ENCODE measurements around the gene FAR2.

DNA sequence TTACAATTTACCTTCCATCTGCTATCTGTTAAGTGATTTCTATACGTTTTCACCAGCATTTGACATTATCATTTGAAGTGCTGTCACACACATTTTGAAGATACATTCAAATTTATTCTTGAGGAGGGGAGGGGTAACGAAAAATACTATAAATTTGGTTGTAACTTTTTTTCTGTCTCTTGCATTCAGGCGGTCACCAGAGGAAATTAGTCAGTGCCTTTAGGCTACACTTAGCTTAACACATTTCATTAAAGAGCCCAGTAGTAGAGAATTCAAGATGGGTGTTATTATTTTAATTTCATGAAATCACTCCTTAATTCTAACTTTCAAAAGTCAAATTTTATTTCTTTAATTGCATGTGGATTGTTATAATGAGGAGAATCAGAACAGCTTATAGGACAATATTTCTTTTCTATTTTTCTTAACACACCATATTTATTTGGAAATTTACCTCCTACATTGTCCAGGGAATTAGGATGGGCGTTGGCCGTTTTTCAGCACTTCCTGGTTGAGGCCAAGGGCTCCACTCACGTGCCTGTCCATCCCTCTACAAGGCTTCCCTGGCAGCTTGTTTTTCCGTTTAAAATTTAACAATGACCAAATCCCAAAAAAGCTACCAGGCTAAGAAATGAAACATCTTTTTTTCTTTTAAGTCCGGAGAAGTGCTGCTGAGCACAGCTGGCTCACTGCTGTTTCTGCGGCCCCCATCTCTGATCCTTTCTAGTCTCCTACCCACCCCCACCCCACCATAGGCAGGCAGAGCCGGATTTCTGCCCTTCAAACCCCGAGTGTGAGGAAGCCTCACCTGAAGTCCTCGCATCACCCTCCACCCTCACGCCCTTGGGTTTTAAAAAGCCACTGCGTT lies 1.1 kb upstream of the FAR2 start:
- TF ChIP-seq, protein P1, sequence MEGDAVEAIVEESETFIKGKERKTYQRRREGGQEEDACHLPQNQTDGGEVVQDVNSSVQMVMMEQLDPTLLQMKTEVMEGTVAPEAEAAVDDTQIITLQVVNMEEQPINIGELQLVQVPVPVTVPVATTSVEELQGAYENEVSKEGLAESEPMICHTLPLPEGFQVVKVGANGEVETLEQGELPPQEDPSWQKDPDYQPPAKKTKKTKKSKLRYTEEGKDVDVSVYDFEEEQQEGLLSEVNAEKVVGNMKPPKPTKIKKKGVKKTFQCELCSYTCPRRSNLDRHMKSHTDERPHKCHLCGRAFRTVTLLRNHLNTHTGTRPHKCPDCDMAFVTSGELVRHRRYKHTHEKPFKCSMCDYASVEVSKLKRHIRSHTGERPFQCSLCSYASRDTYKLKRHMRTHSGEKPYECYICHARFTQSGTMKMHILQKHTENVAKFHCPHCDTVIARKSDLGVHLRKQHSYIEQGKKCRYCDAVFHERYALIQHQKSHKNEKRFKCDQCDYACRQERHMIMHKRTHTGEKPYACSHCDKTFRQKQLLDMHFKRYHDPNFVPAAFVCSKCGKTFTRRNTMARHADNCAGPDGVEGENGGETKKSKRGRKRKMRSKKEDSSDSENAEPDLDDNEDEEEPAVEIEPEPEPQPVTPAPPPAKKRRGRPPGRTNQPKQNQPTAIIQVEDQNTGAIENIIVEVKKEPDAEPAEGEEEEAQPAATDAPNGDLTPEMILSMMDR (IDR thresholded peaks at IDR 0.05): no peak
- TF ChIP-seq EZH2 (IDR thresholded peaks at IDR 0.05): no peak
- TF ChIP-seq EZH2phosphoT487 (IDR thresholded peaks at IDR 0.05): no peak

Data from neural progenitor cell (in vitro differentiated cells).